Measurements from ENCODE around the gene ADGRB3.

DNA sequence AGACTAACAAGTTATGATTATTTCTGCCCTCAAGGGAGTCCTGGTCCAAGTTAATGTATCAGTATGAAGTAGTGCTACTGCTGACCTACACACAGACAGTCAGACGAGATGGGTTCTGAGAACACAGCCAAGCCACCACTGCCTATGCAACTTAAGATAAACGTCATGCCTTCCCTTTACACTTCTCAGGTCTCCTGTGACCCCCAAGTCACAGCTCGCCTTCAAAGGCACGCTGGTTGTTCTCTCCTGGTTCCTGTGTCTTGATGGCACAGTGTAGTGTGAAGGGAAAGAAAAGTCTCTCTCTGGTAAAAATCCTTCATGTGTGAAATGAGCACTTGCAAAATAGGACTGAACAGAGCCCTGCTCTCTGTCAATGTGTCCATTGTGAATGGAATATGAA, 377.8 kb downstream of the ADGRB3 start:
- TF ChIP-seq CTCF (IDR thresholded peaks at IDR 0.05) = no peak
- TF ChIP-seq POLR2A (IDR thresholded peaks at IDR 0.05) = no peak

Data from sigmoid colon (tissue), 3 donors.